DOHH2 (cell line): ENCODE data around the gene NR2C2.

Experiments used
- EZH2phosphoT487 ChIP-seq: fragments of 200-600 bp; sonication (generic); IDR thresholded peaks from 2 replicates; pipeline ENCODE4 v1.6.1; 2017; ENCODE audit warnings: borderline replicate concordance, mild to moderate bottlenecking, antibody characterized with exemption, low read length, moderate library complexity, mixed read lengths
- TF ChIP-seq, protein P1 (sequence below): fragments of 200-600 bp; sonication (generic); IDR thresholded peaks from one replicate; pipeline ENCODE4 v1.5.1; 2014; ENCODE audit warnings: antibody characterized with exemption, mild to moderate bottlenecking, low read depth, low read length; ENCODE audit not compliant: poor library complexity, severe bottlenecking

DNA sequence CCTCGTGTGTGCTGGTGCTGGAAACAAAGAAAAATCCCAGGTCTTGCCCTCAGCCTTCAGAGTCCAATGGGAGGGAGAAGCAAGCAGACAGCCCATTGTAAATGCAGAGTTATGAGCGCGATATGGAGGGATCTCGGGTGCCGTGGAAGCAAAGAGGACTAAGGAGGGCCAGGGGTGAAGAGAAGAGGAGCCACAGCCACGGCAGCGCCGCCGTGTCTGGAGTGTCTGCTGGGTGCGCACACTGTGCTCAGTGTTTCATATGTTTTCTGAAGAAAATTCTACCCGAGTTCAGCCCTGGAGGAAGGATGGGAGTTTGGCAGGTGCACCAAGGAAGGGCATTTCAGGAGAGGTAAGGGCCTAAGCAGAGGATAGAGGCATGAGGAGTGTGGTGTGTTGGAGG, 35.7 kb upstream of the NR2C2 start:
- TF ChIP-seq, protein P1, sequence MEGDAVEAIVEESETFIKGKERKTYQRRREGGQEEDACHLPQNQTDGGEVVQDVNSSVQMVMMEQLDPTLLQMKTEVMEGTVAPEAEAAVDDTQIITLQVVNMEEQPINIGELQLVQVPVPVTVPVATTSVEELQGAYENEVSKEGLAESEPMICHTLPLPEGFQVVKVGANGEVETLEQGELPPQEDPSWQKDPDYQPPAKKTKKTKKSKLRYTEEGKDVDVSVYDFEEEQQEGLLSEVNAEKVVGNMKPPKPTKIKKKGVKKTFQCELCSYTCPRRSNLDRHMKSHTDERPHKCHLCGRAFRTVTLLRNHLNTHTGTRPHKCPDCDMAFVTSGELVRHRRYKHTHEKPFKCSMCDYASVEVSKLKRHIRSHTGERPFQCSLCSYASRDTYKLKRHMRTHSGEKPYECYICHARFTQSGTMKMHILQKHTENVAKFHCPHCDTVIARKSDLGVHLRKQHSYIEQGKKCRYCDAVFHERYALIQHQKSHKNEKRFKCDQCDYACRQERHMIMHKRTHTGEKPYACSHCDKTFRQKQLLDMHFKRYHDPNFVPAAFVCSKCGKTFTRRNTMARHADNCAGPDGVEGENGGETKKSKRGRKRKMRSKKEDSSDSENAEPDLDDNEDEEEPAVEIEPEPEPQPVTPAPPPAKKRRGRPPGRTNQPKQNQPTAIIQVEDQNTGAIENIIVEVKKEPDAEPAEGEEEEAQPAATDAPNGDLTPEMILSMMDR: no peak
- TF ChIP-seq EZH2phosphoT487: no peak
